Astrocyte (in vitro differentiated cells and primary cell): ENCODE measurements around the gene LRPAP1. TPM values are rescaled to one million over a fixed set of nuclear protein-coding genes. Genes with fewer than 3 reads are reported as not detected.
A peak's percentile ranks its signal among the peaks of the same experiment; 100 is the strongest.

ENCODE experiments used
- DNase-seq: peaks from one replicate; pipeline ENCODE4 v3.0.0-alpha.2; 2010; ENCODE audit warnings: low read depth
- FAIRE-seq: peaks from 2 replicates; lab custom pipeline; 2011; peaks lifted over from hg19 to GRCh38; lab: Jason Lieb, UNC
- H2AFZ ChIP-seq: 2 replicates; pipeline ENCODE4 v1.6.0; 2012; ENCODE audit warnings: low read depth, low read length, inconsistent platforms
- H3K27ac ChIP-seq: 2 replicates; pipeline ENCODE4 v1.5.1; 2011; ENCODE audit warnings: low read depth, low read length, inconsistent platforms
- H3K27me3 ChIP-seq: 2 replicates; pipeline ENCODE4 v1.6.0; 2011; ENCODE audit warnings: low read length, inconsistent platforms; ENCODE audit not compliant: insufficient read depth
- H3K36me3 ChIP-seq: 2 replicates; pipeline ENCODE4 v1.5.1; 2011; ENCODE audit warnings: low read length, inconsistent platforms; ENCODE audit not compliant: insufficient read depth
- H3K4me1 ChIP-seq: 2 replicates; pipeline ENCODE4 v1.5.1; 2011; ENCODE audit warnings: low read length, inconsistent platforms; ENCODE audit not compliant: insufficient read depth
- H3K4me2 ChIP-seq: 2 replicates; pipeline ENCODE4 v1.6.0; 2012; ENCODE audit warnings: low read length, inconsistent platforms
- H3K4me3 ChIP-seq: 2 replicates; pipeline ENCODE4 v1.5.1; 2011; ENCODE audit warnings: low read depth, mild to moderate bottlenecking, low read length, inconsistent platforms; ENCODE audit not compliant: insufficient read depth
- H3K79me2 ChIP-seq: 2 replicates; pipeline ENCODE4 v1.6.0; 2012; ENCODE audit warnings: mild to moderate bottlenecking, low read length, inconsistent platforms; ENCODE audit not compliant: insufficient read depth
- H3K9ac ChIP-seq: 2 replicates; pipeline ENCODE4 v1.6.0; 2012; ENCODE audit warnings: mild to moderate bottlenecking, low read length, inconsistent platforms
- H3K9me3 ChIP-seq: 2 replicates; pipeline ENCODE4 v1.5.1; 2012; ENCODE audit warnings: low read depth, mild to moderate bottlenecking, low read length, inconsistent platforms; ENCODE audit not compliant: insufficient read depth
- H4K20me1 ChIP-seq: 2 replicates; pipeline ENCODE4 v1.6.0; 2012; ENCODE audit warnings: low read length, inconsistent platforms; ENCODE audit not compliant: insufficient read depth
- H3K27ac Mint-ChIP-seq: one replicate; pipeline ENCODE4 v1.8.0; 2021; ENCODE audit warnings: mild to moderate bottlenecking, mixed read lengths; ENCODE audit not compliant: unreplicated experiment
- H3K27me3 Mint-ChIP-seq: one replicate; pipeline ENCODE4 v1.8.0; 2021; ENCODE audit warnings: low read depth, mixed read lengths; ENCODE audit not compliant: unreplicated experiment
- H3K36me3 Mint-ChIP-seq: one replicate; pipeline ENCODE4 v1.8.0; 2021; ENCODE audit warnings: low read depth, mixed read lengths; ENCODE audit not compliant: unreplicated experiment
- H3K4me1 Mint-ChIP-seq: one replicate; pipeline ENCODE4 v1.8.0; 2021; ENCODE audit warnings: low read depth, mixed read lengths; ENCODE audit not compliant: unreplicated experiment
- H3K4me3 Mint-ChIP-seq: one replicate; pipeline ENCODE4 v1.8.0; 2021; ENCODE audit warnings: mild to moderate bottlenecking, moderate library complexity, mixed read lengths; ENCODE audit not compliant: unreplicated experiment
- H3K9me3 Mint-ChIP-seq: one replicate; pipeline ENCODE4 v1.8.0; 2021; ENCODE audit warnings: mild to moderate bottlenecking, mixed read lengths; ENCODE audit not compliant: unreplicated experiment
- EZH2 ChIP-seq: IDR thresholded peaks from 2 replicates; pipeline ENCODE4 v1.6.1; 2012; ENCODE audit warnings: mild to moderate bottlenecking, low read length, inconsistent platforms; ENCODE audit not compliant: insufficient read depth
- total RNA-seq: library from RNA; stranded (reverse); gene quantifications from 2 replicates; pipeline ENCODE4 v1.2.1, GENCODE V29; 2021
- TF ChIP-seq, protein P1 (sequence below): IDR thresholded peaks from 2 replicates; pipeline ENCODE4 v1.5.1; 2011; ENCODE audit warnings: low read depth, mild to moderate bottlenecking, inconsistent platforms, low read length, moderate library complexity; ENCODE audit not compliant: insufficient read depth

Gene LRPAP1
- total RNA-seq, 1 donor from 2014 or later = 191 TPM

- Histone ChIP-seq H3K4me3 (no peak overlapping the region), H3K27me3 (peaks cover 9% of the 10 kb centered on the region), H3K4me2 (no peak overlapping the region), H3K36me3 (no peaks in the 10 kb centered on the region), H3K27ac (no peak overlapping the region), H3K4me1 (no peaks in the 10 kb centered on the region), H2AFZ (no peak overlapping the region), H3K79me2 (no peaks in the 10 kb centered on the region), H3K9ac (no peak overlapping the region), H3K9me3 (peaks cover 7% of the 10 kb centered on the region), H4K20me1 (no peaks in the 10 kb centered on the region)
- no peak overlapping the region for H3K27ac Mint-ChIP-seq
- TF ChIP-seq EZH2 = no peak
- TF ChIP-seq, protein P1, sequence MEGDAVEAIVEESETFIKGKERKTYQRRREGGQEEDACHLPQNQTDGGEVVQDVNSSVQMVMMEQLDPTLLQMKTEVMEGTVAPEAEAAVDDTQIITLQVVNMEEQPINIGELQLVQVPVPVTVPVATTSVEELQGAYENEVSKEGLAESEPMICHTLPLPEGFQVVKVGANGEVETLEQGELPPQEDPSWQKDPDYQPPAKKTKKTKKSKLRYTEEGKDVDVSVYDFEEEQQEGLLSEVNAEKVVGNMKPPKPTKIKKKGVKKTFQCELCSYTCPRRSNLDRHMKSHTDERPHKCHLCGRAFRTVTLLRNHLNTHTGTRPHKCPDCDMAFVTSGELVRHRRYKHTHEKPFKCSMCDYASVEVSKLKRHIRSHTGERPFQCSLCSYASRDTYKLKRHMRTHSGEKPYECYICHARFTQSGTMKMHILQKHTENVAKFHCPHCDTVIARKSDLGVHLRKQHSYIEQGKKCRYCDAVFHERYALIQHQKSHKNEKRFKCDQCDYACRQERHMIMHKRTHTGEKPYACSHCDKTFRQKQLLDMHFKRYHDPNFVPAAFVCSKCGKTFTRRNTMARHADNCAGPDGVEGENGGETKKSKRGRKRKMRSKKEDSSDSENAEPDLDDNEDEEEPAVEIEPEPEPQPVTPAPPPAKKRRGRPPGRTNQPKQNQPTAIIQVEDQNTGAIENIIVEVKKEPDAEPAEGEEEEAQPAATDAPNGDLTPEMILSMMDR = no peak
- H3K27me3 Mint-ChIP-seq = peaks cover 24% of the 10 kb centered on the region
- H3K4me1 Mint-ChIP-seq = no peaks in the 10 kb centered on the region
- H3K36me3 Mint-ChIP-seq = no peaks in the 10 kb centered on the region
- H3K4me3 Mint-ChIP-seq = no peak overlapping the region
- DNase-seq = no peak
- FAIRE-seq = no peak
- no peaks in the 10 kb centered on the region for H3K9me3 Mint-ChIP-seq
These were observed 61.0 kb downstream of the LRPAP1 start for GRCh38 chr4:3471098-3471760.

DNA sequence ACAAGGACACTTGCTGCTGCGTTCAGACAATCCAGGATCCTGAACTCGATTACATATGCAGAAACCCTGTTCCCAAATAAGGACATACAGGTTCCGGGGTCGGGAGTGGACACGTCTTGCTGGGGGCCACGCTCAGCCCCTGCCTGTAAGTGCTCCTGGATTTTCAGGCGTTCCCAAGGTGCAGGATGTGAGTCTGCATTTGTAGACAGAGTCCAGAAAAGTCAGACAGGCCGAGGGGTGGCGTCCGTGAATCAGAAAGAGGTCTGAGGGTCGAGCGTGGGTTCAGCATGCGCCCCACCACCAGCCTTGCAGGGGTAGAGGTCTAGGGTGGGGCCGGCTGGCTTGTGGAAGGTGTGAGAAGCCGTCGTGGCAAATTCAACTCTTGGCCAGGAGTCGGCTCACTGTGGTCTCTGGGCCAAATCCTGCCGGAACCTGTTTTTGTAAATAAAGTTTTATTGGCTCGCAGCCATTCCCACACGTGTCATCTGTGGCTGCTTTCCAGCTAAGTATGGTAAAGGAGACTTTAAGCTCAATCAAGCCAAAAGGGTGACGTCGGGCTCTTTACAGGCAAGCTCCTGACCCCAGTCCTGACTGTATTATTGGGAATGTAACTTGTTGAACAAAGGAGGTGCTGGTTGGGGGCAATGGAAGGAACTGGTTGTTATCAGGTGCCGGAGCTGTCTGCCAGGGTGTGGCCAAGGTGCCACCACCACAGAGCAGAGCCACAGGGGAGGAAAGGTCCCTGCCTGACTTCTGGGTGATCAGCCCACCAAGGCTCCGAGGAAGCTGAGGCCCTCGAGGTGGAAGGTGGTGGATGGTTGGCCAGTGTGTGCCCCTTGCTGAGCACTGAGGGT, 61.8 kb downstream of the LRPAP1 start:
- no peak overlapping the region for H3K27ac Mint-ChIP-seq
- DNase-seq (peak; percentile 22), FAIRE-seq (no peak)
- Histone ChIP-seq H2AFZ (no peak overlapping the region), H3K27me3 (peaks cover 9% of the 10 kb centered on the region), H3K36me3 (no peaks in the 10 kb centered on the region), H3K79me2 (no peaks in the 10 kb centered on the region), H3K9ac (no peak overlapping the region), H4K20me1 (no peaks in the 10 kb centered on the region), H3K4me1 (no peaks in the 10 kb centered on the region), H3K4me2 (no peak overlapping the region), H3K27ac (no peak overlapping the region), H3K4me3 (no peak overlapping the region), H3K9me3 (peaks cover 7% of the 10 kb centered on the region)
- no peak overlapping the region for H3K4me3 Mint-ChIP-seq
- no peaks in the 10 kb centered on the region for H3K36me3 Mint-ChIP-seq
- no peak for TF ChIP-seq EZH2
- TF ChIP-seq, protein P1 = no peak
- no peaks in the 10 kb centered on the region for H3K9me3 Mint-ChIP-seq
- H3K4me1 Mint-ChIP-seq = no peaks in the 10 kb centered on the region
- H3K27me3 Mint-ChIP-seq = peaks cover 24% of the 10 kb centered on the region
